K562 (cell line): ENCODE results near the gene CMIP.

Experiments
- ARID3A ChIP-seq: IDR thresholded peaks from 2 replicates; pipeline ENCODE4 v1.6.1; 2012; ENCODE audit warnings: low read depth, low read length, improper control_type of control experiment, borderline replicate concordance
- CHD4 ChIP-seq: fragments of 200-600 bp; sonication (generic); IDR thresholded peaks from 3 replicates; pipeline ENCODE4 v1.6.1; 2012; ENCODE audit warnings: low read depth, mild to moderate bottlenecking, mixed read lengths, low read length, inconsistent platforms; ENCODE audit not compliant: insufficient read depth, insufficient replicate concordance, poor library complexity, severe bottlenecking
- CTBP1 ChIP-seq: fragments of 450-650 bp; IDR thresholded peaks from 2 replicates; pipeline ENCODE4 v1.6.1; 2016; ENCODE audit warnings: borderline replicate concordance
- CTCF ChIP-seq, 3 experiments: IDR thresholded peaks in 2 of 3; conservative IDR thresholded peaks in 1 of 3; 2 replicates each; pipeline ENCODE4 v1.5.1; 2011 to 2012; ENCODE audit warnings: low read length in 3 of 3, mild to moderate bottlenecking in 3 of 3, control low read depth in 2 of 3, improper control_type of control experiment in 1 of 3, inconsistent platforms in 1 of 3, low read depth in 1 of 3, mixed read lengths in 1 of 3, moderate library complexity in 1 of 3; ENCODE audit not compliant: insufficient read depth in 2 of 3
- EGR1 ChIP-seq: fragments of 450-650 bp; conservative IDR thresholded peaks from 2 replicates; pipeline ENCODE4 v1.6.1; 2017; ENCODE audit warnings: mild to moderate bottlenecking
- EZH2 ChIP-seq: IDR thresholded peaks from 2 replicates; pipeline ENCODE4 v1.6.1; 2012; ENCODE audit warnings: low read depth, mild to moderate bottlenecking, inconsistent platforms, low read length, borderline replicate concordance
- GATAD2A ChIP-seq: fragments of 450-650 bp; IDR thresholded peaks from 2 replicates; pipeline ENCODE4 v1.6.1; 2017
- JUNB ChIP-seq: fragments of 450-650 bp; formaldehyde crosslinking; conservative IDR thresholded peaks from 2 replicates; pipeline ENCODE4 v1.4.0; 2020; ENCODE audit warnings: mild to moderate bottlenecking
- PHF8 ChIP-seq: fragments of 200-600 bp; sonication (generic); IDR thresholded peaks from 2 replicates; pipeline ENCODE4 v1.6.1; 2012; ENCODE audit warnings: mixed run types, mild to moderate bottlenecking, inconsistent platforms, low read length, moderate library complexity, borderline replicate concordance
- SAFB2 ChIP-seq: fragments of 200-400 bp; formaldehyde crosslinking; IDR thresholded peaks from 2 replicates; pipeline ENCODE4 v1.6.1; 2018; ENCODE audit warnings: borderline replicate concordance, low read length, low read depth, moderate library complexity; ENCODE audit not compliant: severe bottlenecking
- ZEB2 ChIP-seq: fragments of 450-650 bp; IDR thresholded peaks from 2 replicates; pipeline ENCODE4 v1.6.1; 2016

- no peak for TF ChIP-seq SAFB2
- TF ChIP-seq JUNB (CRISPR knock-in tag) = no peak
- no peak for TF ChIP-seq PHF8
- TF ChIP-seq GATAD2A = no peak
- TF ChIP-seq ARID3A = no peak
- TF ChIP-seq CTCF (IDR thresholded peaks at IDR 0.05 in 2 of 3, conservative IDR thresholded peaks at IDR 0.05 in 1 of 3; ENCODE audit: insufficient read depth in 2 of 3, low read depth in 1 of 3, low read length in 3 of 3) = no peak
- TF ChIP-seq CTBP1 = no peak
- TF ChIP-seq EGR1 = no peak
- no peak for TF ChIP-seq EZH2
- TF ChIP-seq ZEB2 = no peak
- no peak for TF ChIP-seq CHD4
Measured at GRCh38 chr16:81608523-81609209, 164.1 kb downstream of the CMIP start.
